Stimulated activated naive CD8-positive, alpha-beta T cell treated with anti-CD3 and anti-CD28 coated beads, Interleukin-15, Interleukin-2, amounts not matched to agents 100 ng/mL and 50 ng/mL, for 24 hours (primary cell): ENCODE results near the gene LHX5.

Source experiments
- H3K27ac Mint-ChIP-seq: one replicate; pipeline ENCODE4 v1.8.0; 2021; ENCODE audit warnings: mild to moderate bottlenecking, mixed read lengths
- H3K27me3 Mint-ChIP-seq: one replicate; pipeline ENCODE4 v1.8.0; 2021; ENCODE audit warnings: mixed read lengths
- H3K36me3 Mint-ChIP-seq: one replicate; pipeline ENCODE4 v1.8.0; 2021; ENCODE audit warnings: low read depth, mixed read lengths
- H3K4me1 Mint-ChIP-seq: one replicate; pipeline ENCODE4 v1.8.0; 2021; ENCODE audit warnings: low read depth, mixed read lengths
- H3K4me3 Mint-ChIP-seq: one replicate; pipeline ENCODE4 v1.8.0; 2021; ENCODE audit warnings: mild to moderate bottlenecking, mixed read lengths
- H3K9me3 Mint-ChIP-seq: one replicate; pipeline ENCODE4 v1.8.0; 2021; ENCODE audit warnings: mixed read lengths

The LHX5 gene

GRCh38 chr12:113463746-113464451, 7.8 kb downstream of the LHX5 start:
- Mint-ChIP-seq H3K4me3 (peak overlapping the region; percentile 55), H3K36me3 (no peaks in the 10 kb centered on the region), H3K27me3 (peaks cover 63% of the 10 kb centered on the region), H3K9me3 (no peaks in the 10 kb centered on the region), H3K27ac (peak overlapping the region; percentile 71), H3K4me1 (peaks cover 23% of the 10 kb centered on the region)

- Mint-ChIP-seq H3K4me1 (peaks cover 23% of the 10 kb centered on the region), H3K27me3 (peaks cover 65% of the 10 kb centered on the region), H3K27ac (peak overlapping the region; percentile 71), H3K36me3 (no peaks in the 10 kb centered on the region), H3K4me3 (peak overlapping the region; percentile 55), H3K9me3 (no peaks in the 10 kb centered on the region)
Observed at GRCh38 chr12:113462998-113463745, 8.5 kb downstream of the LHX5 start.

- Mint-ChIP-seq H3K27ac (no peak overlapping the region), H3K4me3 (peak overlapping the region; percentile 72), H3K36me3 (no peaks in the 10 kb centered on the region), H3K4me1 (peaks cover 23% of the 10 kb centered on the region), H3K9me3 (no peaks in the 10 kb centered on the region), H3K27me3 (peaks cover 69% of the 10 kb centered on the region)
Observed at GRCh38 chr12:113462117-113462774, 9.4 kb downstream of the LHX5 start.

GRCh38 chr12:113461666-113462065, 10.0 kb downstream of the LHX5 start:
- no peak overlapping the region for H3K27ac Mint-ChIP-seq
- no peaks in the 10 kb centered on the region for H3K9me3 Mint-ChIP-seq
- peaks cover 19% of the 10 kb centered on the region for H3K4me1 Mint-ChIP-seq
- H3K4me3 Mint-ChIP-seq = no peak overlapping the region
- H3K27me3 Mint-ChIP-seq = peaks cover 69% of the 10 kb centered on the region
- no peaks in the 10 kb centered on the region for H3K36me3 Mint-ChIP-seq

GRCh38 chr12:113459981-113460380, 11.7 kb downstream of the LHX5 start:
- H3K4me3 Mint-ChIP-seq = no peak overlapping the region
- H3K4me1 Mint-ChIP-seq = peaks cover 17% of the 10 kb centered on the region
- no peaks in the 10 kb centered on the region for H3K36me3 Mint-ChIP-seq
- no peak overlapping the region for H3K27ac Mint-ChIP-seq
- peaks cover 67% of the 10 kb centered on the region for H3K27me3 Mint-ChIP-seq
- no peaks in the 10 kb centered on the region for H3K9me3 Mint-ChIP-seq

GRCh38 chr12:113457710-113458109, 14.0 kb downstream of the LHX5 start:
- H3K27me3 Mint-ChIP-seq = peaks cover 53% of the 10 kb centered on the region
- no peaks in the 10 kb centered on the region for H3K36me3 Mint-ChIP-seq
- no peak overlapping the region for H3K27ac Mint-ChIP-seq
- H3K4me1 Mint-ChIP-seq = peaks cover 3% of the 10 kb centered on the region
- H3K9me3 Mint-ChIP-seq = no peaks in the 10 kb centered on the region
- H3K4me3 Mint-ChIP-seq = no peak overlapping the region

- Mint-ChIP-seq H3K4me3 (no peak overlapping the region), H3K27me3 (peaks cover 47% of the 10 kb centered on the region), H3K4me1 (no peaks in the 10 kb centered on the region), H3K27ac (no peak overlapping the region), H3K9me3 (no peaks in the 10 kb centered on the region), H3K36me3 (no peaks in the 10 kb centered on the region)
Observed at GRCh38 chr12:113457185-113457584, 14.5 kb downstream of the LHX5 start.

- Mint-ChIP-seq H3K4me1 (no peaks in the 10 kb centered on the region), H3K27me3 (peaks cover 43% of the 10 kb centered on the region), H3K27ac (no peak overlapping the region), H3K36me3 (no peaks in the 10 kb centered on the region), H3K9me3 (no peaks in the 10 kb centered on the region), H3K4me3 (no peak overlapping the region)
Observed at GRCh38 chr12:113456761-113457160, 14.9 kb downstream of the LHX5 start.

GRCh38 chr12:113456199-113456598, 15.5 kb downstream of the LHX5 start:
- no peak overlapping the region for H3K4me3 Mint-ChIP-seq
- no peaks in the 10 kb centered on the region for H3K36me3 Mint-ChIP-seq
- no peaks in the 10 kb centered on the region for H3K9me3 Mint-ChIP-seq
- no peak overlapping the region for H3K27ac Mint-ChIP-seq
- H3K27me3 Mint-ChIP-seq = peaks cover 39% of the 10 kb centered on the region
- H3K4me1 Mint-ChIP-seq = no peaks in the 10 kb centered on the region

GRCh38 chr12:113453330-113453729, 18.3 kb downstream of the LHX5 start:
- Mint-ChIP-seq H3K27ac (no peak overlapping the region), H3K9me3 (no peaks in the 10 kb centered on the region), H3K4me1 (no peaks in the 10 kb centered on the region), H3K27me3 (peaks cover 28% of the 10 kb centered on the region), H3K36me3 (no peaks in the 10 kb centered on the region), H3K4me3 (no peak overlapping the region)

- H3K36me3 Mint-ChIP-seq = no peaks in the 10 kb centered on the region
- no peak overlapping the region for H3K27ac Mint-ChIP-seq
Observed at GRCh38 chr12:113452458-113452857, 19.2 kb downstream of the LHX5 start.

GRCh38 chr12:113449839-113450238, 21.8 kb downstream of the LHX5 start:
- H3K9me3 Mint-ChIP-seq = no peaks in the 10 kb centered on the region
- no peaks in the 10 kb centered on the region for H3K36me3 Mint-ChIP-seq
- H3K4me1 Mint-ChIP-seq = no peaks in the 10 kb centered on the region
- H3K27me3 Mint-ChIP-seq = peaks cover 24% of the 10 kb centered on the region
- no peak overlapping the region for H3K4me3 Mint-ChIP-seq
- H3K27ac Mint-ChIP-seq = no peak overlapping the region

More at GRCh38 chr12:113452458-113452857, 19.2 kb downstream of the LHX5 start:
- no peaks in the 10 kb centered on the region for H3K9me3 Mint-ChIP-seq
- peaks cover 27% of the 10 kb centered on the region for H3K27me3 Mint-ChIP-seq
- H3K4me3 Mint-ChIP-seq = no peak overlapping the region
- no peaks in the 10 kb centered on the region for H3K4me1 Mint-ChIP-seq

- H3K27me3 Mint-ChIP-seq = peaks cover 24% of the 10 kb centered on the region
- no peaks in the 10 kb centered on the region for H3K36me3 Mint-ChIP-seq
- no peaks in the 10 kb centered on the region for H3K9me3 Mint-ChIP-seq
- H3K4me1 Mint-ChIP-seq = no peaks in the 10 kb centered on the region
- H3K27ac Mint-ChIP-seq = no peak overlapping the region
- no peak overlapping the region for H3K4me3 Mint-ChIP-seq
Observed at GRCh38 chr12:113449299-113449698, 22.4 kb downstream of the LHX5 start.

GRCh38 chr12:113448873-113449272, 22.8 kb downstream of the LHX5 start:
- H3K27me3 Mint-ChIP-seq = peaks cover 24% of the 10 kb centered on the region
- H3K4me1 Mint-ChIP-seq = no peaks in the 10 kb centered on the region
- H3K4me3 Mint-ChIP-seq = no peak overlapping the region
- H3K36me3 Mint-ChIP-seq = no peaks in the 10 kb centered on the region
- H3K9me3 Mint-ChIP-seq = no peaks in the 10 kb centered on the region
- no peak overlapping the region for H3K27ac Mint-ChIP-seq

- H3K9me3 Mint-ChIP-seq = no peaks in the 10 kb centered on the region
- no peaks in the 10 kb centered on the region for H3K4me1 Mint-ChIP-seq
- H3K36me3 Mint-ChIP-seq = no peaks in the 10 kb centered on the region
- peaks cover 26% of the 10 kb centered on the region for H3K27me3 Mint-ChIP-seq
- no peak overlapping the region for H3K4me3 Mint-ChIP-seq
- H3K27ac Mint-ChIP-seq = no peak overlapping the region
Observed at GRCh38 chr12:113445544-113446171, 26.0 kb downstream of the LHX5 start.
